ENCODE results near the gene IGLL1. TPM values are rescaled to one million over a fixed set of nuclear protein-coding genes. Genes with fewer than 3 reads are reported as not detected.
"Not testable (repeated sequence)": the region's sequence is repeated elsewhere in the genome, so short reads cannot be mapped to it uniquely, and the experiment has no call there.

The IGLL1 gene
- total and polyA plus RNA-seq, 2 donors (not counting 3 experiments of a cell fraction or from before 2014, with no cell fraction given) = not detected

DNA sequence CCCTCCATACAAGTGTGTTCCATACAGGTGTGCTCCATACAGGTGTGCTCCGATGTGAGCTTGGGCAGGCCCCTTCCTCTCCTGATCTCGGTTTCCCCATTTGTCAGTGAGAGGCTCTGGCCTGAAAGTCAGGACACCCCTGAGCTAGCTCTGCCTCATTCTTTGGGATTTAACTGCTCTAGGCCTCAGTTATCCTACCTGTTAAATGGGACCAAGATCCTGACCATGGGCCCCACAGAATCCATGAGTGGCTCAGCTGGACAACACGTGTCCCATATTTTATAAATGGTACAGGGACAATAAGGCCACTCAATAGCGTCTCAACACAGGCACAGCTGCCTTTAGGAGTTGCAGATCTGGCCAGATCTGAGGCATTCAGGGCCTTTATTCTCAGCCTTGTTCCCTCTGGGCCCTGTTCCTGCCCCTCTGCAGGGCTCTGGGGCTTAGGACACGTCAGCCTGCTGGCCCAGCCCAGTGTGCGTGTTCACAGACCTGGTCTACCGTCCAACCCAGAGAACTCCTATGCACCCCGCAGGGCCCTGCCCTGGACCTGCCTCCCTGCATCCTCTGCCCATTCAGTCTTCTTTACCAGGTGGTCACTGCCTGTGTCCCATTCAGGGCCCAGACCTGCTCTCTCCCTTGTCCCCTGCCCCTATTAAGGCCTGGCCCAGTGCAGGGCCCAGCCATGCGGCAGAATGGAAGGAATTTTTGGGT, 18.9 kb upstream of the IGLL1 start:
- no peaks in the 10 kb centered on the region for H3K27me3 ChIP-seq (ENCODE audit: control insufficient read depth in 2 of 2, insufficient read depth in 2 of 2, low read length in 2 of 2)
- H3K9me3 ChIP-seq (replicated peaks; ENCODE audit: control insufficient read depth, insufficient read depth, low read length) = no peaks in the 10 kb centered on the region
- DNase-seq (ENCODE audit: low read depth, low spot score) = no peak
- no peak overlapping the region for H3K4me3 ChIP-seq (replicated peaks in 1 of 3; ENCODE audit: insufficient read depth in 1 of 3, low read depth in 1 of 3, low read length in 3 of 3)
- intact Hi-C loops (cut with micrococcal nuclease) = no loop called here
- H3K9me1 ChIP-seq (replicated peaks; ENCODE audit: control insufficient read depth, extremely low read depth, insufficient read depth, low read length) = no peaks in the 10 kb centered on the region
- CTCF ChIA-PET = no interaction called here
- H3K4me2 ChIP-seq (ENCODE audit: insufficient read depth, low read length) = no peak overlapping the region
- no peaks in the 10 kb centered on the region for H4K20me1 ChIP-seq (replicated peaks; ENCODE audit: control insufficient read depth, extremely low read depth, insufficient read depth, low read length)
- POLR2A ChIA-PET = no interaction called here
- no peak overlapping the region for H2AFZ ChIP-seq (ENCODE audit: low read depth, low read length)
- dilution Hi-C loops (cut with MboI; ENCODE audit: extremely low pct_ligation_motif_present, low sequenced_read_pairs) = no loop called here
- no peaks in the 10 kb centered on the region for H3K4me1 ChIP-seq (ENCODE audit: control insufficient read depth, extremely low read depth, insufficient read depth, low read length)
- H3K9ac ChIP-seq (replicated peaks; ENCODE audit: extremely low read depth, insufficient read depth, low read length) = no peak overlapping the region
- no peaks in the 10 kb centered on the region for H3K79me2 ChIP-seq (ENCODE audit: control insufficient read depth, insufficient read depth, low read length)
- no peak overlapping the region for H3K27ac ChIP-seq (ENCODE audit: insufficient read depth, low read depth, low read length)
- FAIRE-seq = no peak
- BruUV-seq (replicated peaks) = no TSS peak
- TF ChIP-seq GATA2 (IDR thresholded peaks at IDR 0.05; ENCODE audit: insufficient read depth, insufficient read length, low read depth, low read length) (no peak), FOS (IDR thresholded peaks at IDR 0.05; ENCODE audit: borderline replicate concordance, insufficient read depth, low read length) (no peak), EZH2 (IDR thresholded peaks at IDR 0.05; ENCODE audit: borderline replicate concordance, low read depth, low read length, severe bottlenecking) (no peak), POLR2A (IDR thresholded peaks at IDR 0.05; ENCODE audit: low read depth, low read length) (no peak)
- TF ChIP-seq, protein P1, sequence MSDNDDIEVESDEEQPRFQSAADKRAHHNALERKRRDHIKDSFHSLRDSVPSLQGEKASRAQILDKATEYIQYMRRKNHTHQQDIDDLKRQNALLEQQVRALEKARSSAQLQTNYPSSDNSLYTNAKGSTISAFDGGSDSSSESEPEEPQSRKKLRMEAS (IDR thresholded peaks at IDR 0.05; ENCODE audit: insufficient read depth, insufficient read length) = no peak
- H3K36me3 ChIP-seq (ENCODE audit: control insufficient read depth in 2 of 2, extremely low read depth in 1 of 2, insufficient read depth in 2 of 2, low read length in 2 of 2) = no peaks in the 10 kb centered on the region

DNA sequence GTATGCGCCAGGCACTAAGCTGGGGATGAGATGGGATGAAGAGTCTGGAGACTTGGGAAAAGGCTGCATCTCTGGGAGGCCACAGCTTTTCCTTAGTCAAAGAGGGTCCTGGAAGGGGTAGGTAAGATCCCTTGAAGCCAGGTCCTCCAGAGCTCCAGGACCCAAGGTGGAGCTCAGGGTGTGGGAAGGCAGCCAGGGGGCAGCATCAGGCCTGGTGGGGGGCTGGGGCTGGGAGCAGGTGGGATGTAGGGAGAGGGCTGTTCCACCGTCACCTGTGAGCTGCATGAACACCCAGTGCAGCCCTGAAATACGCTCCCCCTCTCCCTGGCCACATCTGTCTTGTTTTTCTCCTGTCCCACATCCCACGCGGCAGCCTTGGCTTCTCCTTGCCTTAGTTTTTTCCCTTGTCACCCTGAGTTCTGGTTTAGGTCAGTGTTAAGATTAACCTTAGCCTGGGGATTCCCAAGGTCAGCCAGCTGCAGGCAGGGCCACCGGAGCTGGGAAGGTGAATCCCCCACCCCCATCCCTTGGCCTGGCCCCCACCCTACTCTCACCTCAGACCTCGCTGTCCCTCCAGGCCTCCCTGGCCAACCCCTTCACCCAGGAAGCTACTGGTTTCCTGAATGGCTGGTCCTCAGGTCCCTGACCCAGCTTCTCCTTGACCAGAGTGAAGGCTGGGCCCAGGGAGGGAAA, 17.6 kb upstream of the IGLL1 start:
- H3K27ac ChIP-seq (ENCODE audit: insufficient read depth, low read depth, low read length); FAIRE-seq; H3K4me1 ChIP-seq (ENCODE audit: control insufficient read depth, extremely low read depth, insufficient read depth, low read length); H3K9me3 ChIP-seq (replicated peaks; ENCODE audit: control insufficient read depth, insufficient read depth, low read length); H4K20me1 ChIP-seq (replicated peaks; ENCODE audit: control insufficient read depth, extremely low read depth, insufficient read depth, low read length); H2AFZ ChIP-seq (ENCODE audit: low read depth, low read length); POLR2A ChIA-PET; H3K4me2 ChIP-seq (ENCODE audit: insufficient read depth, low read length); CTCF ChIA-PET; intact Hi-C loops (cut with micrococcal nuclease); H3K27me3 ChIP-seq (ENCODE audit: control insufficient read depth in 2 of 2, insufficient read depth in 2 of 2, low read length in 2 of 2); BruUV-seq (replicated peaks); H3K4me3 ChIP-seq (replicated peaks in 1 of 3; ENCODE audit: insufficient read depth in 1 of 3, low read depth in 1 of 3, low read length in 3 of 3); dilution Hi-C loops (cut with MboI; ENCODE audit: extremely low pct_ligation_motif_present, low sequenced_read_pairs); H3K79me2 ChIP-seq (ENCODE audit: control insufficient read depth, insufficient read depth, low read length); DNase-seq (ENCODE audit: low read depth, low spot score); H3K9ac ChIP-seq (replicated peaks; ENCODE audit: extremely low read depth, insufficient read depth, low read length); H3K36me3 ChIP-seq (ENCODE audit: control insufficient read depth in 2 of 2, extremely low read depth in 1 of 2, insufficient read depth in 2 of 2, low read length in 2 of 2); H3K9me1 ChIP-seq (replicated peaks; ENCODE audit: control insufficient read depth, extremely low read depth, insufficient read depth, low read length): not testable (repeated sequence)

DNA sequence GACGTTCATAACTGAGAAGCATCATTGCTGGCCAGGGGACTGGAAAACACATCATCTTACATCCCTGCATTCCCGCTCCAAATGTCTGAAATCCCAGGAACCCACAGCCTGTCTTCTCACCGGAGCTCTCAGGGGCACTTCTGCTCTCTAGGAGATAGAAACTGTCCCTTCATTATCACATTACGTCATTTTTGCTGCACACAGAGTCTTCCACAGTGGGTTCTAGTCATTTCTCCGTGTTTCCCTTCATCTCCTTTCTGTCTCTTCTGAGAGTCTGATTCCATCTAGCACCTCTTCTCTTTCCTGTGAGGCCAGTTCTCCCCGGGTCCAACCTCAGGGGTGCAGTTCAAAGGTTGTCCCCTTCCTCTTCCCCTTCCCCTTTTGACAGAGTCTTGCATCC, 15.8 kb upstream of the IGLL1 start:
- H4K20me1 ChIP-seq (replicated peaks; ENCODE audit: control insufficient read depth, extremely low read depth, insufficient read depth, low read length); H3K9ac ChIP-seq (replicated peaks; ENCODE audit: extremely low read depth, insufficient read depth, low read length); intact Hi-C loops (cut with micrococcal nuclease); dilution Hi-C loops (cut with MboI; ENCODE audit: extremely low pct_ligation_motif_present, low sequenced_read_pairs); POLR2A ChIA-PET; H3K36me3 ChIP-seq (ENCODE audit: control insufficient read depth in 2 of 2, extremely low read depth in 1 of 2, insufficient read depth in 2 of 2, low read length in 2 of 2); FAIRE-seq; H3K27me3 ChIP-seq (ENCODE audit: control insufficient read depth in 2 of 2, insufficient read depth in 2 of 2, low read length in 2 of 2); H3K79me2 ChIP-seq (ENCODE audit: control insufficient read depth, insufficient read depth, low read length); H2AFZ ChIP-seq (ENCODE audit: low read depth, low read length); H3K4me1 ChIP-seq (ENCODE audit: control insufficient read depth, extremely low read depth, insufficient read depth, low read length); H3K9me3 ChIP-seq (replicated peaks; ENCODE audit: control insufficient read depth, insufficient read depth, low read length); H3K4me2 ChIP-seq (ENCODE audit: insufficient read depth, low read length); CTCF ChIA-PET; H3K4me3 ChIP-seq (replicated peaks in 1 of 3; ENCODE audit: insufficient read depth in 1 of 3, low read depth in 1 of 3, low read length in 3 of 3); BruUV-seq (replicated peaks); H3K9me1 ChIP-seq (replicated peaks; ENCODE audit: control insufficient read depth, extremely low read depth, insufficient read depth, low read length); DNase-seq (ENCODE audit: low read depth, low spot score); H3K27ac ChIP-seq (ENCODE audit: insufficient read depth, low read depth, low read length): not testable (repeated sequence)
